Naive thymus-derived CD4-positive, alpha-beta T cell (primary cell): Measurements from ENCODE around the gene TEX51. TPM values are rescaled to one million over a fixed set of nuclear protein-coding genes. Genes with fewer than 3 reads are reported as not detected.

ENCODE experiments used
- ATAC-seq: fragments of 150-1000 bp; cut with Tn5 transposase; 2 replicates; pipeline ENCODE4 v1.10.0; 2021; ENCODE audit warnings: mild to moderate bottlenecking, moderate library complexity
- CTCF ChIA-PET: fragments of 350-600 bp; sonication (Branson Sonifier 250); formaldehyde crosslinking; loops from one replicate; lab custom pipeline; 2021; ENCODE audit warnings: antibody characterized with exemption; lab: Charles Lee
- POLR2A ChIA-PET: fragments of 350-600 bp; sonication (Branson Sonifier 250); formaldehyde crosslinking; loops from one replicate; lab custom pipeline; 2021; ENCODE audit warnings: antibody characterized with exemption, inconsistent platforms; lab: Charles Lee
- DNase-seq, 9 donors: peaks; one replicate each; pipeline versions ENCODE4 v3.0.0 to v3.0.0-alpha.2; 2020 to 2022; ENCODE audit warnings: mixed read lengths in 1 of 9
- H3K27ac ChIP-seq: one replicate; pipeline ENCODE4 v1.7.0; 2013; ENCODE audit warnings: mild to moderate bottlenecking, low read depth, low read length, moderate library complexity
- H3K27me3 ChIP-seq, 2 donors: one replicate each; pipeline ENCODE4 v1.7.0; 2013; ENCODE audit warnings: low read length in 2 of 2, mild to moderate bottlenecking in 2 of 2, moderate library complexity in 2 of 2; ENCODE audit not compliant: control insufficient read depth in 2 of 2, insufficient read depth in 2 of 2
- H3K36me3 ChIP-seq, 3 experiments: 1 replicate in 2 of 3; 2 replicates in 1 of 3; pipeline ENCODE4 v1.7.0; 2013; ENCODE audit warnings: low read length in 3 of 3, mild to moderate bottlenecking in 3 of 3, moderate library complexity in 1 of 3; ENCODE audit not compliant: insufficient read depth in 3 of 3, control insufficient read depth in 2 of 3
- H3K4me1 ChIP-seq, 2 donors: one replicate each; pipeline ENCODE4 v1.7.0; 2013; ENCODE audit warnings: low read length in 2 of 2, mild to moderate bottlenecking in 2 of 2, moderate library complexity in 1 of 2; ENCODE audit not compliant: control insufficient read depth in 2 of 2, insufficient read depth in 2 of 2
- H3K4me3 ChIP-seq: 2 replicates; pipeline ENCODE4 v1.7.0; 2013; ENCODE audit warnings: mild to moderate bottlenecking, low read length
- H3K9me3 ChIP-seq, 3 experiments: 1 replicate in 2 of 3; 2 replicates in 1 of 3; pipeline ENCODE4 v1.7.0; 2013; ENCODE audit warnings: low read length in 3 of 3; ENCODE audit not compliant: control insufficient read depth in 2 of 3
- H3K27ac Mint-ChIP-seq, 9 donors: one replicate each; pipeline ENCODE4 v1.8.0; 2020 to 2022; ENCODE audit warnings: mixed read lengths in 9 of 9, mild to moderate bottlenecking in 8 of 9, moderate library complexity in 5 of 9, inconsistent platforms in 2 of 9
- H3K27me3 Mint-ChIP-seq, 5 donors: one replicate each; pipeline ENCODE4 v1.8.0; 2021 to 2022; ENCODE audit warnings: mixed read lengths in 5 of 5, mild to moderate bottlenecking in 1 of 5
- H3K36me3 Mint-ChIP-seq, 5 donors: one replicate each; pipeline ENCODE4 v1.8.0; 2020 to 2022; ENCODE audit warnings: mixed read lengths in 5 of 5, mild to moderate bottlenecking in 3 of 5, inconsistent platforms in 1 of 5
- H3K4me1 Mint-ChIP-seq, 7 donors: one replicate each; pipeline ENCODE4 v1.8.0; 2020 to 2022; ENCODE audit warnings: mixed read lengths in 7 of 7, mild to moderate bottlenecking in 3 of 7, inconsistent platforms in 1 of 7
- H3K4me3 Mint-ChIP-seq, 10 donors: one replicate each; pipeline ENCODE4 v1.8.0; 2020 to 2022; ENCODE audit warnings: mild to moderate bottlenecking in 10 of 10, mixed read lengths in 10 of 10, moderate library complexity in 6 of 10, inconsistent platforms in 2 of 10
- H3K9me3 Mint-ChIP-seq, 11 donors: one replicate each; pipeline ENCODE4 v1.8.0; 2020 to 2022; ENCODE audit warnings: mixed read lengths in 11 of 11, mild to moderate bottlenecking in 4 of 11, inconsistent platforms in 1 of 11, moderate library complexity in 1 of 11
- intact Hi-C, 2 donors: fragments of 100-400 bp; cut with micrococcal nuclease; formaldehyde crosslinking; loops; one replicate each; pipeline ENCODE4 v1.15.1; 2023
- polyA plus RNA-seq, 2 donors: library from polyadenylated mRNA; unstranded; fragments of 300-500 nt; fragmentation: Illumina TruSeq; gene quantifications; one replicate each; pipeline ENCODE4 v1.2.3, GENCODE V29; 2021
- total RNA-seq, 6 experiments: library from RNA in 5 of 6; stranded (reverse) in 5 of 6; gene quantifications; 1 replicate in 5 of 6; 2 replicates in 1 of 6; pipeline ENCODE4 v1.2.3 and lab custom pipeline; 2021 to 2026

The TEX51 gene
- total and polyA plus RNA-seq, 7 experiments from 2014 or later, result not detected

DNA sequence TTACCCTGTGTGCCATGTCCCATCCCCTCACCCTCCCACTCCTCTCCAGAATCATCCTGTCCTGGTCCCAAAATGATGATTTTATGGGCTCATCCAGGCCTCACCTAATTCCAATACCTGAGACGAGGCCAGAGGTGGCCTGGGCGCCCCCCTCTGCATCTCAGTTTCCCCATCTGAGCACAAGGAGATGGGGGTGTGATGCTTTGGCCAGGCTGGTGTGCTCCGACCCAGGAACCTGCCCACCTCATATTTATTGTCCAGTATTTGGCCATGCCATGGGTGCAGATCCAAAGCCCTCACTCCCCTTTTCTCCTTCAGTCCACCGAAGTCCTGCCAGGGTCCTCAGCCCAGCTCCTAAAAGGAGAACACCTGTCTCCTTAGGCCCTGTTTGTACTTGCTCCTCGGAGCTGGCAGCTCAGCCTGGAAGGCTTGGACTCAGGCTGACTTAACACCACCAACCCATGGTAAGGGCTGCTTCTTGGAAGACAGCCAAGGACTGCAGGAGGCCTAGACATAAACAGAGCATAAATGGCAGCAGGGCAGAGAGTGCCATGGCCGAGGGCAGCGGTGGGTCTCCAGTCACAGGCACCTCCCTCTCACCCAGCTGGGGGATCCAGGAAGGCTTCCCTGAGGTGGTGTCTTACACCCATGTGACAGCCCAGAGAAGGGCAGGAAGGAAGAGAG is 3.6 kb downstream of the TEX51 start:
- DNase-seq (no peak), ATAC-seq (no peak)
- CTCF ChIA-PET, result no interaction called here
- Histone ChIP-seq H3K36me3 (no peaks in the 10 kb centered on the region), H3K4me1 (no peaks in the 10 kb centered on the region), H3K9me3 (no peaks in the 10 kb centered on the region), H3K4me3 (no peak overlapping the region), H3K27ac (no peak overlapping the region), H3K27me3 (no peaks in the 10 kb centered on the region)
- Mint-ChIP-seq H3K27me3 (peaks cover 0 to 32% (median 14%) of the 10 kb centered on the region in 5 donors), H3K27ac (peak overlapping the region in 1 of 9 donors; percentile 44), H3K36me3 (peaks cover 0 to 4% (median 0%) of the 10 kb centered on the region in 5 donors), H3K4me1 (peaks cover 0 to 3% (median 0%) of the 10 kb centered on the region in 7 donors), H3K4me3 (no peak overlapping the region), H3K9me3 (peaks cover 0 to 18% (median 3%) of the 10 kb centered on the region in 11 donors)
- intact Hi-C loops, result no loop called here
- POLR2A ChIA-PET, result no interaction called here

DNA sequence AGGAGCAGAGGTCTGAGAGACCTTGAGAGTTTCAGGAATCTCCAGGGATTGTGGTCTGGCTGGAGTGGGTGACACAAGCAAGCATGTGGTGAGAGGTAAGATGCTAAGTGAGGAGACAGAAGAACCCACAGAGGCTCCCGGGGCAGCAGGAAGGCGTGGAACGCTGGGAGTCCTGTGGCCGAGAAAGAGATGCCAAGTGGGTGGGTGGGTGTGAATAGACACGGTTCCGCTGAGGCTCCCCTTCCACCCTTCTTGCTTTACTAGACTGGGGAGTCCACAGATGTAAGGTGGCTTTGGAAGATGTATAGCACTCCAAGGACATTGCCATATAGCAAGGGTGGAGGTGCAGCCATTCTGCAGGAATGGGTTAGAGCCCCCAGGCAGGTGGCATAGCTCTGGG is 4.2 kb downstream of the TEX51 start:
- Histone ChIP-seq H3K36me3 (no peaks in the 10 kb centered on the region), H3K4me1 (no peaks in the 10 kb centered on the region), H3K4me3 (no peak overlapping the region), H3K27me3 (no peaks in the 10 kb centered on the region), H3K9me3 (no peaks in the 10 kb centered on the region), H3K27ac (no peak overlapping the region)
- CTCF ChIA-PET, result no interaction called here
- DNase-seq, result no peak
- H3K4me1 Mint-ChIP-seq, result peaks cover 0 to 3% (median 0%) of the 10 kb centered on the region in 7 donors
- ATAC-seq, result no peak
- H3K9me3 Mint-ChIP-seq, result peaks cover 0 to 16% (median 2%) of the 10 kb centered on the region in 11 donors
- H3K36me3 Mint-ChIP-seq, result peaks cover 0 to 4% (median 0%) of the 10 kb centered on the region in 5 donors
- no peak overlapping the region for H3K27ac Mint-ChIP-seq
- H3K27me3 Mint-ChIP-seq, result peaks cover 0 to 34% (median 14%) of the 10 kb centered on the region in 5 donors
- no peak overlapping the region for H3K4me3 Mint-ChIP-seq
- POLR2A ChIA-PET, result no interaction called here
- intact Hi-C loops, result no loop called here

DNA sequence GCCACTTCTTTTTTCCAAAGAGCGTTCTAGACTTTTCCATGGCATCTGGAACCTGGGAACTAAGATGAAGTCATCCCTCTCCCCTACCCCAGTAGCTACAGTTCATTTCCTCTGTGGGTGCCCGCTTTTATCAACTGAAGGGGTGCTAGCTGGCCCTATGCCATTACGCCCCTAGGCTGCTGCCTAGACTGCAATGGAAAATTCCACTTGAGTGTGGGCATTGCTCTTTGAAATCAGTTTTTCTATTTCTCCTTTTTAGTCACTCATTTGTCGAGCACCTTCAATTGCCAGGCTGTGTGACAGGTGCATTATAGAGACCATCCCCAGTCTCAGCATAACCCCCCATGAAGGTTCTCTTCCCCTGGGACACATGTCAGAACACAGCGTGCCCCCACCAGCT is 7.3 kb downstream of the TEX51 start:
- Mint-ChIP-seq H3K27me3 (peaks cover 0 to 29% (median 5%) of the 10 kb centered on the region in 5 donors), H3K36me3 (no peaks in the 10 kb centered on the region), H3K27ac (no peak overlapping the region), H3K4me1 (no peaks in the 10 kb centered on the region), H3K9me3 (peaks cover 0 to 14% (median 0%) of the 10 kb centered on the region in 11 donors), H3K4me3 (no peak overlapping the region)
- Histone ChIP-seq H3K27ac (no peak overlapping the region), H3K27me3 (no peaks in the 10 kb centered on the region), H3K4me1 (no peaks in the 10 kb centered on the region), H3K36me3 (no peaks in the 10 kb centered on the region), H3K9me3 (no peaks in the 10 kb centered on the region), H3K4me3 (no peak overlapping the region)
- ChIA-PET CTCF (no interaction called here), POLR2A (no interaction called here)
- DNase-seq (no peak), ATAC-seq (no peak)
- intact Hi-C loops, result no loop called here

DNA sequence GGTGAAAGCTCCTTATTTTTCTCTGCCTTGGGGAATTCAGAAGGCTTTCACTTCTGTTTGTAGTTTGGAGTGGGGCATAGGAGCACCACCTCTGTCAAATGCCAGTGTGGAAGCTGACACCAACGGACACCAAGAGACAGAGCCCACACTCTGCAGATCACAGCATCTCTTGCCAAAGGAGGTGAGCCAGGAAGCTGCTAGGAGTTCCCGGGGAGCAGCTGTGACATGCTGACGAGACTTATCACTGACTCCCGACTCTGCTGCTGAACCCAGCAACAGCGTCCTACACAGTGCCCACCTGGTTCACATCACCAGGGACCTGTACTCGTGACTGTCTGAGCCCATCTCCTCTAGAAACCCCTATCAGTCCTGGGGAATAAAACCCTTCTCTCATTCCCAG is 8.1 kb downstream of the TEX51 start:
- no peak for DNase-seq
- Mint-ChIP-seq H3K36me3 (no peaks in the 10 kb centered on the region), H3K4me3 (no peak overlapping the region), H3K9me3 (peaks cover 0 to 14% (median 0%) of the 10 kb centered on the region in 11 donors), H3K4me1 (no peaks in the 10 kb centered on the region), H3K27me3 (peaks cover 0 to 25% (median 4%) of the 10 kb centered on the region in 5 donors), H3K27ac (no peak overlapping the region)
- Histone ChIP-seq H3K4me3 (no peak overlapping the region), H3K27me3 (no peaks in the 10 kb centered on the region), H3K4me1 (no peaks in the 10 kb centered on the region), H3K36me3 (no peaks in the 10 kb centered on the region), H3K27ac (no peak overlapping the region), H3K9me3 (no peaks in the 10 kb centered on the region)
- ChIA-PET POLR2A (no interaction called here), CTCF (no interaction called here)
- intact Hi-C loops, result no loop called here
- ATAC-seq, result no peak

DNA sequence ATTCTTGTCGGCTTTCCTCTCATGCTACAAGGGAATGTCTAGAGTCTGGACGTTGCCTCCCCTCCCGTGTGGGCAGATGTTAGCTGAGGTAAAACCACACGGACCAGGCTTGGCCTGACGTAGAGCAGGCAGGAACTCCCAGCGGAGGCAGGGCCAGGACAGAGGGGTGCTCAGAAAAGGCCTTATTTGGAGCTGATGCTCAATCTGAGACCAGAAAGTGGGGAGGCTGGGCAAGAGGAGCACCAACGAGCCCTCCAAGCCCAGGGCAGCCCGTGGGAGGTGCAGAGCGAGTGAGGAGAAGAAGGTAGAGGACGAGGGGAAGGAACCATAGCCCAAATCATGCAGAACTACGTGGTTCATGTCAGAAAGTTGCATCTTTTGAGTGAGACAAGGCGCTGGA is 9.0 kb downstream of the TEX51 start:
- no peaks in the 10 kb centered on the region for H3K27me3 ChIP-seq
- ATAC-seq (no peak), DNase-seq (no peak)
- H3K27ac ChIP-seq, result no peak overlapping the region
- H3K9me3 ChIP-seq, result no peaks in the 10 kb centered on the region
- intact Hi-C loops, result no loop called here
- no peaks in the 10 kb centered on the region for H3K36me3 Mint-ChIP-seq
- H3K27me3 Mint-ChIP-seq, result peaks cover 0 to 24% (median 4%) of the 10 kb centered on the region in 5 donors
- no peak overlapping the region for H3K4me3 Mint-ChIP-seq
- POLR2A ChIA-PET, result no interaction called here
- no peaks in the 10 kb centered on the region for H3K4me1 Mint-ChIP-seq
- no peak overlapping the region for H3K27ac Mint-ChIP-seq
- H3K36me3 ChIP-seq, result no peaks in the 10 kb centered on the region
- CTCF ChIA-PET, result no interaction called here
- no peak overlapping the region for H3K4me3 ChIP-seq
- H3K9me3 Mint-ChIP-seq, result peaks cover 0 to 14% (median 0%) of the 10 kb centered on the region in 11 donors
- H3K4me1 ChIP-seq, result no peaks in the 10 kb centered on the region

DNA sequence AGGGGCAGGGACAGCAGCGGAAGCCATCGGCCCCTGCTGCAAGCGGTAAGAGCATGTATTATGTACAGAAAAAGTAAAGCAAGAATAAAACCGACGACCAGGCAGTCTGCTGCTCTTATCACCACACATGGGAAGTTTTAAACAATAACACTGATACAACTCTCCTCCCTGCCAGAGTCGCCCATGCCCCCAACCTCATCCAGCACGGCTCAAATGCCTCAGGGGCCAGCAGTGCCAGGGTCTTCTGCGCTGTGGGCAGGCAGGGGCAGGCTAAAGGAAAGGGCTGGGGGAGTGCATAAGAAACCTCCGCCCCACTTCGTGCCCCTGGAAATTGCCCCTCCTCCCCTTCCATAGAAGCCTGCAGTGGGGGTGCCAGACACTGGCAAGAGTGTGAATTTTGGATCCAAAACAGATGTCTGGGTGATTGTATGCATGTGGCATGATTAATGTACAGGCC is 10.1 kb downstream of the TEX51 start:
- ATAC-seq, result no peak
- intact Hi-C loops, result no loop called here
- CTCF ChIA-PET, result no interaction called here

DNA sequence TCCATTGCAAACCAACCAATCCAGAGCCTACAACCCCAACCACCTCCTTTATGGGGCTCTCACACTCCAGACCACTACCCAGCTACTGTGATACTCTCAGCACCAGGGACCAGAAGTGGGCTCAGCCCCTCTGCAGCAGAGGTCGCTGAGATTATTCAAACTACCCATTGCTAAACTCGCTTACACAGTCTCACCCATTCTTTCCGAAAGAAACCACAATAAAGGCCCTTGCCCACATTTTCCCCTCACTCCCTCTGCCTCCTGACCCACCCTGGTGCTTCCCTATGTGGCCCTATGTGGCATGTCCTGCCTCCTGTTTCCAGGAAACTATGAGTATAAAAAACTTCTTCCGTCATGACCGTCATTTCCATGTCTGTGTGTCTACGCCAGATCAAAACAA is 10.7 kb downstream of the TEX51 start:
- ChIA-PET CTCF (no interaction called here), POLR2A (no interaction called here)
- no peak overlapping the region for H3K27ac Mint-ChIP-seq
- Histone ChIP-seq H3K27ac (no peak overlapping the region), H3K27me3 (no peaks in the 10 kb centered on the region), H3K9me3 (no peaks in the 10 kb centered on the region), H3K36me3 (no peaks in the 10 kb centered on the region), H3K4me1 (no peaks in the 10 kb centered on the region), H3K4me3 (no peak overlapping the region)
- no peak overlapping the region for H3K4me3 Mint-ChIP-seq
- peaks cover 0 to 2% (median 0%) of the 10 kb centered on the region in 11 donors for H3K9me3 Mint-ChIP-seq
- ATAC-seq (no peak), DNase-seq (no peak)
- no peaks in the 10 kb centered on the region for H3K4me1 Mint-ChIP-seq
- intact Hi-C loops, result no loop called here
- H3K27me3 Mint-ChIP-seq, result peaks cover 0 to 21% (median 0%) of the 10 kb centered on the region in 5 donors
- H3K36me3 Mint-ChIP-seq, result no peaks in the 10 kb centered on the region

More for the DNA sequence above, 10.1 kb downstream of the TEX51 start:
- H3K4me3 Mint-ChIP-seq, result no peak overlapping the region
- H3K27me3 Mint-ChIP-seq, result peaks cover 0 to 21% (median 4%) of the 10 kb centered on the region in 5 donors
- H3K27ac ChIP-seq, result no peak overlapping the region
- H3K36me3 Mint-ChIP-seq, result no peaks in the 10 kb centered on the region
- no peaks in the 10 kb centered on the region for H3K4me1 Mint-ChIP-seq
- POLR2A ChIA-PET, result no interaction called here
- no peak for DNase-seq
- no peaks in the 10 kb centered on the region for H3K9me3 ChIP-seq
- H3K9me3 Mint-ChIP-seq, result peaks cover 0 to 9% (median 0%) of the 10 kb centered on the region in 11 donors
- H3K27ac Mint-ChIP-seq, result no peak overlapping the region
- no peaks in the 10 kb centered on the region for H3K27me3 ChIP-seq
- no peak overlapping the region for H3K4me3 ChIP-seq
- no peaks in the 10 kb centered on the region for H3K4me1 ChIP-seq
- no peaks in the 10 kb centered on the region for H3K36me3 ChIP-seq
